Left renal pelvis (tissue), 4 donors: ENCODE results near the gene ANP32A. TPM values are rescaled to one million over a fixed set of nuclear protein-coding genes. Genes with fewer than 3 reads are reported as not detected.
"Not testable (repeated sequence)": the region's sequence is repeated elsewhere in the genome, so short reads cannot be mapped to it uniquely, and the experiment has no call there.

Experiments used
- DNase-seq, 4 donors: peaks; one replicate each; pipeline ENCODE4 v3.0.0-alpha.2; 2013; ENCODE audit warnings: low read depth in 4 of 4, low spot score in 3 of 4
- polyA plus RNA-seq, 4 donors: library from polyadenylated mRNA; unstranded; fragments of 120-200 nt; gene quantifications; one replicate each; pipeline ENCODE4 v1.2.1, GENCODE V29; 2013; ENCODE audit not compliant: insufficient read length in 4 of 4

Gene ANP32A
- polyA plus RNA-seq, 4 donors, result 188 to 338 (median 300) TPM

DNA sequence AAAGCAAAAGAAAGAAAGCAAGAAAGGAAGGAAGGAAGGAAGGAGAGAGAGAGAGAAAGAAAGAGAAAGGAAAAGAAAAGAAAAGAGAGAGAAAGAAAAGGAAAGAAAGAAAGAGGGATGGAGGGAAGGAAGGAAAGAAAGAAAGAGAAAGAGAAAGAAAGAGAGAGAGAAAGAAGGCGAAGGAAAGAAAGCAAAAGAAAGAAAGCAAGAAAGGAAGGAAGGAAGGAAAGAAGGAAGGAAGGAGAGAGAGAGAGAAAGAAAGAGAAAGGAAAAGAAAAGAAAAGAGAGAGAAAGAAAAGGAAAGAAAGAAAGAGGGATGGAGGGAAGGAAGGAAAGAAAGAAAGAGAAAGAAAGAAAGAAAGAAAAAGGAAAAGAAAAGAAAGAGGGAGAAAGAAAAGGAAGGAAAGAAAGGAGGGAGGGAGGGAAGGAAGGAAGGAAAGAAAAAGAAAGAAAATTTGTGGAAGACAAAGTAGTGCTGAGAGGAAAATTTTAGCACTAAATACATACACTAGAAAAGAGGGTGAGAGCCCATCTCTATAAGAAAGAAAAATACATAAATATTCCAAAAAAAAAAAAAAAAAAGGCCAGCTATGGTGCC lies 60.6 kb downstream of the ANP32A start:
- not testable (repeated sequence) for DNase-seq

DNA sequence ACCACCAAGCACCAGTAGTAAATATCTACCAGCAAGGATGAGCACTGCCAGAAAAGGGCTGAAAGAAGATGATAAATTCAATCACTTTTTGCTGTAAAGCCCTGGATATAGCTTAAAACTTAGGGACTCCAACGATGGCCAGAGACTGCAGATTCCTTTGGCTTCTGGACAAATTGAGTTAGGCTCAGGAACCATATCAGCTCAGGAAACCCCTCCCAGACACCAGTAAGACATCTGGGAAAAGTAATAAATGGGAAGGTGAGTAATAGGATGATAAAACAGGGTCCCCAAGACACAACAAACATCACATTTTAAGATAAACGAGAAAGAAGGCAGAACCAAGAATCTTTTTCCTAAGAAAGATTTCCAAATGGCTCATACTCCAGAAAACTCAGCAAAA lies 65.0 kb downstream of the ANP32A start:
- no peak for DNase-seq

GRCh38 chr15:68751622-68752021 lies 69.1 kb downstream of the ANP32A start:
- no peak for DNase-seq

GRCh38 chr15:68749793-68750192 lies 70.9 kb downstream of the ANP32A start:
- no peak for DNase-seq

- DNase-seq, result no peak
These were observed 71.3 kb downstream of the ANP32A start for GRCh38 chr15:68749365-68749764.

DNA sequence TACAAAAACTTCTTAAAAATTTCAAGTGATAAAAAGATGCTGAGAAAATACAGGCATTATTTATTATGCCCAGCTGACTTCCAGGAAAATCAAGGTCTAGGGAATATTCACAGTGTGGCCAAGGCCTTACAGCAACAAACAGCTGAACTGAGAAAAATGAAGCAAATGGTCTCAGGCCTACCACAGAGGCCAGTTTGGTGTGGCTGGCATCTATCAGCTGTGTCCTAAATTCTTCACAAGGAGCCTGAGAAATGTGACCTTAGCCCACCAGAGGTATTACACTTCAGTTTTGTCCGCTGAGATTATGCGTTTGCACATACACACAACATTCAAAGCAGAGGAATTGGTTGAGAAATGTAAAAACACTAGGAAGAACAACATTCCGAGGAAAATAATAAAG lies 77.4 kb downstream of the ANP32A start:
- DNase-seq, result no peak

DNA sequence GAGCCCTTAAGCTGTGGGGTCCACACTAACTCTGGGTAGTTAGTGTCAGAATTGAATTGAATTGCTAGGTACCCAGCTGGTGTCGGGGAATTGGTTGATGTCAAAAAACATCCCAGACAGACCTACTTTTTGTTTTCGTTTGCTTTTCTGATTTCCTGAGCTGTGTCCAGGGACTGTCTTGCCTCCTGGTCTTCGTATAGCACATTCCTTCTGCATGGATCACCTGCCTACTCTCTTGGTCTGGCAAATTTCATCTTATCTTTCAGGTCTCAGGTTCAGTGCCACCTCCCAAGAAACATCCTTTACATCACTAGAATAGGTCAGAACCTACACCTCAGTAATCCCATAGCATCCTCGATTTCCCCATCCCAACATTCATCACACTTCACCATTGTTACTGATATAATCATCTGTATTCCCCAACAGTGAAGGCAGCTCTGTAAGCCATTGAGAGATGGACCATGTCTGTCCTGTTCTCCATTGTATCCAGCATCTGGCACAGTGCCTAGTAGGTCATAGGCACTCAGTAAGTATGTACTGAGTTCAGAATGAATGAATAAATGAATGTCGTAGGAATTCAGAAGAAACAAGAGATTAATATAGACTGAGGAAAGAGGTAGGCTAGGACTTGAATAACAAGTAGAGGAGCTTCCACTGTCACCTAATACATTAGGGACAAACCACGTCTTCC lies 81.2 kb downstream of the ANP32A start:
- no peak for DNase-seq

DNA sequence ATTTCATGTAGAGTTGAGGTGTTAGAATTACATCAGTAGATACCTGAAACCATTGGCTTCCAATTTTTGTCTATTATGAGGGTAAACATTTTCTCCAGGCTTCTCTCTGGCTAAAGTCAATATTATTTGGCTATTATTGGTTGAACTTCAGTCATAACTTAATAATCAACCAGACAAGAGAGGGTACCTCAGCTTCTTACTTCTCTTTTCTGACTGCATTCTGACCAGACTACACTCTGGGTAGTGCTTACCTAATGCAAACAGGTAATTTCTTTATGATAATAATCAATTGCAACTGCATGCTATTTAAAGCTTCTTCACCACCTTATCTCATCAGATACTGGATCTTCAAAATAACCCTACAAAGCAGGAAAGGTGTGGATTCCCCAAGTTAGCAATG lies 85.1 kb downstream of the ANP32A start:
- no peak for DNase-seq

DNA sequence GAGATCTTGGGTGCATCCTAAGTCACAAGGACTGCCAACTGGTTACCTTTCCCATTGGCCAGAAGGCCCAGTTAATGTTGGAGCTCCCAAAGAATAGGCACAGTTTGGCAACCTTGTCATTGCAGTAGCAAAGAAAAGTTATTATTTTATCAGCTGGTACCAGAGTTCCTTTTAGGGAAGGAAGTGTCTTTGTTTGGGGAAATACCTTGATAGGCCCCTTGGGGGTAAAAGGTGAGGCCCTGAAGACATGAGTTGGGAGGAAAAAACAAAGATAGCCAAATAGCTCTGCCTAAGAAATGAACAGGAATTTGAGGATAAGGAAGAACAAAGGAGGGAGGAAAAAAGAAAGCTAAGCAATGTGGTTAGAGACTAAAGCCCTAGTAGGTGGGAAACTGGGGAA lies 85.8 kb downstream of the ANP32A start:
- DNase-seq, result no peak

- no peak for DNase-seq
These were observed 86.3 kb downstream of the ANP32A start for GRCh38 chr15:68734352-68734751.

- no peak for DNase-seq
These were observed 87.0 kb downstream of the ANP32A start for GRCh38 chr15:68733666-68734065.

- no peak for DNase-seq
These were observed 88.2 kb downstream of the ANP32A start for GRCh38 chr15:68732451-68732850.

GRCh38 chr15:68730976-68731897 lies 89.5 kb downstream of the ANP32A start:
- DNase-seq, result no peak

GRCh38 chr15:68730471-68730919 lies 90.2 kb downstream of the ANP32A start:
- DNase-seq, result peak; percentile 36 to 79 (median 52)

- no peak for DNase-seq
These were observed 90.8 kb downstream of the ANP32A start for GRCh38 chr15:68729789-68730411.

Other genes starting within 250 kb of the ANP32A start
- gene CORO2B, start 241.9 kb downstream of the ANP32A start, polyA plus RNA-seq, result 10 to 100 TPM in 3 of 4 donors, 1 to 10 TPM in 1; 5.5 to 25.1 (median 22.6) TPM
- gene SPESP1, start 109.6 kb upstream of the ANP32A start, polyA plus RNA-seq, result 1 to 10 TPM; 5.6 to 7.7 (median 7.1) TPM
- gene NOX5, start 193.8 kb upstream of the ANP32A start, polyA plus RNA-seq, result 1 to 10 TPM in 1 of 4 donors, under 1 TPM in 3; 0.54 to 1.3 (median 0.62) TPM